Mesenchymal stem cell (in vitro differentiated cells and primary cell): ENCODE results near the gene SPHK1.

Source experiments
- DNase-seq: peaks from one replicate; pipeline ENCODE4 v3.0.0-alpha.2; 2013
- H2AFZ ChIP-seq: one replicate; pipeline ENCODE4 v1.6.1; 2013; ENCODE audit warnings: low read depth, mild to moderate bottlenecking, control low read depth, inconsistent platforms, low read length, moderate library complexity
- H2AK5ac ChIP-seq: 2 replicates; pipeline ENCODE4 v1.6.1; 2013; ENCODE audit warnings: low read length, moderate library complexity, mild to moderate bottlenecking, inconsistent platforms; ENCODE audit not compliant: severe bottlenecking
- H2BK120ac ChIP-seq: one replicate; pipeline ENCODE4 v1.6.1; 2013; ENCODE audit warnings: low read depth, mild to moderate bottlenecking, inconsistent platforms, low read length, moderate library complexity
- H2BK12ac ChIP-seq, 2 experiments: one replicate each; pipeline ENCODE4 v1.6.1; 2013; ENCODE audit warnings: inconsistent platforms in 2 of 2, low read length in 2 of 2, mild to moderate bottlenecking in 2 of 2, moderate library complexity in 2 of 2, control low read depth in 1 of 2
- H2BK15ac ChIP-seq: one replicate; pipeline ENCODE4 v1.6.1; 2013; ENCODE audit warnings: mild to moderate bottlenecking, low read depth, inconsistent platforms; ENCODE audit not compliant: poor library complexity, severe bottlenecking
- H2BK5ac ChIP-seq: 2 replicates; pipeline ENCODE4 v1.6.1; 2013; ENCODE audit warnings: low read depth, mild to moderate bottlenecking, low read length, control low read depth, inconsistent platforms; ENCODE audit not compliant: poor library complexity, severe bottlenecking
- H3K14ac ChIP-seq, 2 experiments: one replicate each; pipeline ENCODE4 v1.6.1; 2013; ENCODE audit warnings: inconsistent platforms in 2 of 2, low read length in 2 of 2, control low read depth in 1 of 2, mild to moderate bottlenecking in 1 of 2, moderate library complexity in 1 of 2
- H3K18ac ChIP-seq, 2 experiments: one replicate each; pipeline ENCODE4 v1.6.1; 2013; ENCODE audit warnings: inconsistent platforms in 2 of 2, low read length in 2 of 2, control low read depth in 1 of 2, low read depth in 1 of 2, mild to moderate bottlenecking in 1 of 2
- H3K23ac ChIP-seq, 2 experiments: one replicate each; pipeline ENCODE4 v1.6.1; 2013; ENCODE audit warnings: inconsistent platforms in 2 of 2, low read length in 2 of 2, mild to moderate bottlenecking in 2 of 2, moderate library complexity in 2 of 2, control low read depth in 1 of 2
- H3K27ac ChIP-seq: 2 replicates; pipeline ENCODE4 v1.5.1; 2013; ENCODE audit warnings: mild to moderate bottlenecking, moderate library complexity, low read length, control low read depth, inconsistent platforms; ENCODE audit not compliant: poor library complexity, severe bottlenecking
- H3K27me3 ChIP-seq, 2 experiments: 2 replicates each; pipeline versions ENCODE4 v1.6.1 to v1.7.0; 2013; ENCODE audit warnings: low read length in 2 of 2, mild to moderate bottlenecking in 2 of 2, moderate library complexity in 2 of 2, control low read depth in 1 of 2, inconsistent platforms in 1 of 2; ENCODE audit not compliant: control insufficient read depth in 1 of 2, insufficient read depth in 1 of 2
- H3K36me3 ChIP-seq, 2 experiments: 2 replicates each; pipeline versions ENCODE4 v1.6.1 to v1.7.0; 2013; ENCODE audit warnings: low read length in 2 of 2, control low read depth in 1 of 2, inconsistent platforms in 1 of 2, low read depth in 1 of 2, mild to moderate bottlenecking in 1 of 2; ENCODE audit not compliant: insufficient read depth in 2 of 2, control insufficient read depth in 1 of 2
- H3K4ac ChIP-seq, 2 experiments: one replicate each; pipeline ENCODE4 v1.6.1; 2013; ENCODE audit warnings: inconsistent platforms in 2 of 2, low read length in 2 of 2, mild to moderate bottlenecking in 2 of 2, moderate library complexity in 2 of 2, control low read depth in 1 of 2, low read depth in 1 of 2
- H3K4me1 ChIP-seq: 2 replicates; pipeline ENCODE4 v1.6.1; 2013; ENCODE audit warnings: low read depth, low read length, control low read depth; ENCODE audit not compliant: control insufficient read depth, insufficient read depth
- H3K4me2 ChIP-seq: 2 replicates; pipeline ENCODE4 v1.6.1; 2013; ENCODE audit warnings: low read length, mild to moderate bottlenecking, inconsistent platforms; ENCODE audit not compliant: poor library complexity, severe bottlenecking
- H3K4me3 ChIP-seq, 2 experiments: 2 replicates each; pipeline versions ENCODE4 v1.5.1 to v1.7.0; 2013; ENCODE audit warnings: low read length in 2 of 2, mild to moderate bottlenecking in 2 of 2, control low read depth in 1 of 2, low read depth in 1 of 2; ENCODE audit not compliant: insufficient read depth in 1 of 2
- H3K79me1 ChIP-seq: replicated peaks from 2 replicates; pipeline ENCODE4 v1.6.1; 2013; ENCODE audit warnings: mild to moderate bottlenecking, control low read depth, low read length, inconsistent platforms; ENCODE audit not compliant: poor library complexity, severe bottlenecking
- H3K9ac ChIP-seq: 2 replicates; pipeline ENCODE4 v1.7.0; 2013; ENCODE audit warnings: mild to moderate bottlenecking, low read length, moderate library complexity
- H3K9me3 ChIP-seq: 2 replicates; pipeline ENCODE4 v1.7.0; 2013; ENCODE audit warnings: mild to moderate bottlenecking, low read length; ENCODE audit not compliant: control insufficient read depth
- H4K8ac ChIP-seq: one replicate; pipeline ENCODE4 v1.6.1; 2013; ENCODE audit warnings: inconsistent platforms, mild to moderate bottlenecking, low read length, moderate library complexity
- H4K91ac ChIP-seq: one replicate; pipeline ENCODE4 v1.6.1; 2013; ENCODE audit warnings: mild to moderate bottlenecking, low read length, inconsistent platforms
- WGBS: methylation state at CpG from one replicate; pipeline ENCODE4 v1.1.7; 2013; ENCODE audit warnings: mixed read lengths; 5-methylcytosine and 5-hydroxymethylcytosine counted together

The SPHK1 gene

GRCh38 chr17:76350463-76350862 is 33.9 kb upstream of the SPHK1 start:
- Histone ChIP-seq H2BK15ac (no peak overlapping the region), H3K36me3 (peaks cover 20 to 22% of the 10 kb centered on the region in 2 experiments), H4K91ac (no peak overlapping the region), H2AFZ (no peak overlapping the region), H3K4ac (no peak overlapping the region), H4K8ac (no peak overlapping the region), H3K14ac (no peak overlapping the region), H3K27ac (no peak overlapping the region), H3K79me1 (peaks cover 13% of the 10 kb centered on the region), H3K9ac (no peak overlapping the region), H3K23ac (no peak overlapping the region), H3K4me3 (no peak overlapping the region), H3K4me2 (no peak overlapping the region), H2AK5ac (no peak overlapping the region), H3K4me1 (peaks cover 11% of the 10 kb centered on the region), H2BK5ac (no peak overlapping the region), H3K27me3 (no peaks in the 10 kb centered on the region), H3K18ac (no peak overlapping the region), H2BK120ac (no peak overlapping the region), H3K9me3 (no peaks in the 10 kb centered on the region), H2BK12ac (no peak overlapping the region)
- WGBS = 98% methylated on average over 5 of the region's 5 CpGs
- no peak for DNase-seq

GRCh38 chr17:76351526-76352071 is 32.8 kb upstream of the SPHK1 start:
- no peak overlapping the region for H2AK5ac ChIP-seq
- no peaks in the 10 kb centered on the region for H3K27me3 ChIP-seq
- H3K9me3 ChIP-seq = no peaks in the 10 kb centered on the region
- no peak overlapping the region for H2AFZ ChIP-seq
- H3K4me1 ChIP-seq = peaks cover 11% of the 10 kb centered on the region
- H3K18ac ChIP-seq = no peak overlapping the region
- peaks cover 10 to 11% of the 10 kb centered on the region in 2 experiments for H3K36me3 ChIP-seq
- no peak overlapping the region for H3K4me3 ChIP-seq
- peak overlapping the region; percentile 50 for H3K9ac ChIP-seq
- no peak overlapping the region for H3K4me2 ChIP-seq
- H3K14ac ChIP-seq = no peak overlapping the region
- no peak overlapping the region for H4K91ac ChIP-seq
- H2BK120ac ChIP-seq = no peak overlapping the region
- H2BK15ac ChIP-seq = no peak overlapping the region
- WGBS = 87% methylated on average over 6 of the region's 9 CpGs
- DNase-seq = no peak
- no peak overlapping the region for H2BK5ac ChIP-seq
- no peak overlapping the region for H3K4ac ChIP-seq
- no peak overlapping the region for H4K8ac ChIP-seq
- no peak overlapping the region for H3K27ac ChIP-seq
- no peak overlapping the region for H3K23ac ChIP-seq
- no peak overlapping the region for H2BK12ac ChIP-seq
- peaks cover 13% of the 10 kb centered on the region for H3K79me1 ChIP-seq

GRCh38 chr17:76353004-76353598 is 31.3 kb upstream of the SPHK1 start:
- whole genome bisulfite sequencing = 5% methylated on average over 39 of the region's 51 CpGs
- Histone ChIP-seq H3K79me1 (peaks cover 11% of the 10 kb centered on the region), H3K18ac (peak overlapping the region; percentile 19 to 71), H3K23ac (peak overlapping the region; percentile 79 to 83), H2BK120ac (peak overlapping the region; percentile 49), H3K4me1 (peaks cover 11% of the 10 kb centered on the region), H3K4me3 (peak overlapping the region; percentile 92 to 96), H2AK5ac (no peak overlapping the region), H4K8ac (peak overlapping the region; percentile 60), H2AFZ (peak overlapping the region; percentile 98), H3K36me3 (peaks cover 0 to 1% of the 10 kb centered on the region in 2 experiments), H2BK15ac (peak overlapping the region; percentile 69), H2BK5ac (no peak overlapping the region), H3K27me3 (no peaks in the 10 kb centered on the region), H3K4me2 (peak overlapping the region; percentile 100), H3K9ac (peak overlapping the region; percentile 99), H3K4ac (peak overlapping the region in 1 of 2 experiments; percentile 59), H3K27ac (no peak overlapping the region), H4K91ac (peak overlapping the region; percentile 80), H3K14ac (peak overlapping the region in 1 of 2 experiments; percentile 53), H3K9me3 (no peaks in the 10 kb centered on the region), H2BK12ac (no peak overlapping the region)
- DNase-seq = peak; percentile 42

- no peaks in the 10 kb centered on the region for H3K27me3 ChIP-seq
- peak within 1 kb of the TSS; percentile 100 for H3K4me2 ChIP-seq
- peak within 1 kb of the TSS in 1 of 2 experiments; percentile 96 for H3K14ac ChIP-seq
- H3K18ac ChIP-seq = peak within 1 kb of the TSS; percentile 97 to 100
- H3K9me3 ChIP-seq = no peaks in the 10 kb centered on the region
- H3K4me3 ChIP-seq = peak within 1 kb of the TSS; percentile 92 to 96
- peaks cover 11% of the 10 kb centered on the region for H3K79me1 ChIP-seq
- peak within 1 kb of the TSS; percentile 99 for H3K9ac ChIP-seq
- WGBS = under 1% methylated on average over 51 of the region's 75 CpGs
- H2BK12ac ChIP-seq = peak within 1 kb of the TSS; percentile 97 to 98
- H3K36me3 ChIP-seq = no peaks in the 10 kb centered on the region
- H3K4me1 ChIP-seq = peaks cover 11% of the 10 kb centered on the region
- H3K27ac ChIP-seq = peak within 1 kb of the TSS; percentile 90
- H4K91ac ChIP-seq = peak within 1 kb of the TSS; percentile 100
- peak within 1 kb of the TSS; percentile 79 to 83 for H3K23ac ChIP-seq
- H2BK15ac ChIP-seq = peak within 1 kb of the TSS; percentile 89
- H2AK5ac ChIP-seq = no peak within 1 kb of the TSS
- peak within 1 kb of the TSS; percentile 99 for H2AFZ ChIP-seq
- peak within 1 kb of the TSS; percentile 100 for H2BK120ac ChIP-seq
- H2BK5ac ChIP-seq = peak within 1 kb of the TSS; percentile 99
- peak within 1 kb of the TSS; percentile 100 for H3K4ac ChIP-seq
- peak within 1 kb of the TSS; percentile 98 for H4K8ac ChIP-seq
- peak; percentile 95 for DNase-seq
Measured at GRCh38 chr17:76353599-76354316, 30.7 kb upstream of the SPHK1 start, which contains the start of gene PRPSAP1. TSS of gene PRPSAP1 (minus strand) at chr17:76353916. CDS start at chr17:76353703, 213 bp downstream.
